GM21717 (cell line): ENCODE measurements around the gene SLC44A1.

Source experiments
- ATAC-seq: cut with Tn5 transposase; IDR thresholded peaks from one replicate; pipeline ENCODE4 v1.9.1; 2021; ENCODE audit warnings: mild to moderate bottlenecking, moderate library complexity; ENCODE audit not compliant: unreplicated experiment

Gene SLC44A1

DNA sequence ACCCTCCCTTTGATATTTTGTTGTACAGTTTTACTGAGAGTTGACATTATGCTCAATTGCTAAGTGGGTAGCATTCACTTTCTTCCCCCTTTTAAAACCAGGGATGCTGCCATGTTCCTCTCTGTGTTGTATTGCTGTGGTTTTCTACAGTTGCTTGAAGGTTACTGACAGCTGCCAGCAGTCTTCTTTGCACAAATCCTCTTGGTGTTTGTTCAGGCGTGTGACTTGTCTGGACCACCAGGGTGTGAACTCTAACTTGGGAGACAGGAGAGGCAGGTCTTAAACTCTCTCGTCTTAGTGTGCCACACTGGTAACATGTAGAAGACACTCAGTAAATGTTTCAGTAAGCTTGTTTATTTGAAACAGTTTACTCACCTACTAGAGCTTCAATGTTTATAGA, 25.1 kb downstream of the SLC44A1 start:
- ATAC-seq, result no peak

DNA sequence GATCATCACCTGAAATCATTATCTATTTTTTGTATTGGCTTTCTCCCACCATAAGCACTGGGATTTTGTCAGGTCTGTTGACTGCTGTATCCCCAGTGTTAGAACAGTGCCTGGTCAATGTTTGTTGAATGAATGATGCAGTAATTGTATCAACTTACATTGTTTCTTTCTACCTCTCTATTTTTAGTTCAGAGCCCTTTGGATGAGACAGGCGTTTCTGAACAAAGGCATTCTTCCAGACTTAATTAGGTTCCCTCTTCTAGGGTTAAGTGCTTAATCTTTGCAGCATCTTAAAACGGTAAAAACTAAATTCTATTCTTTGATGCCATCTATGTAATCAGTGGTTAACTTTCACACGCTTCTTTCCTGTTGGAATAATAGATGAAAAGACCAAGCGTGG, 26.3 kb downstream of the SLC44A1 start:
- no peak for ATAC-seq

DNA sequence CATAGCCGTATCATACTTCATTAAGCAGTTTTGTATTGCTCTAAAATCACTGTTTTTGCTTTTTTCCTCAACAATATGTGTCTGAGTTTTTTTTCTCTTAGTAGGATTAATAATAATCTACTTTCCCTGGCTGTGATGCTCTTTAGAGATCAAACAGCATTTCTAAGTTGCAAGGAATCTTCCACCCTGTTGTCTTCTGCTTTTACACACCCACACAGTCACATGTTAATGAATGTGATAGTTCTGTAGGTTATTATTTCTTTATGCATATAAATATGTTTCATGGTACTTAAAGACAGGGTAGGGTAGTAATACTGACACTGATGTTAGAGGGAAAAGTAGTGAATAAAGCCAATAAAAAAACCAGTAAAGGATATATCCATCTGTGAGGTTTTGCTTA, 29.3 kb downstream of the SLC44A1 start:
- ATAC-seq, result no peak

DNA sequence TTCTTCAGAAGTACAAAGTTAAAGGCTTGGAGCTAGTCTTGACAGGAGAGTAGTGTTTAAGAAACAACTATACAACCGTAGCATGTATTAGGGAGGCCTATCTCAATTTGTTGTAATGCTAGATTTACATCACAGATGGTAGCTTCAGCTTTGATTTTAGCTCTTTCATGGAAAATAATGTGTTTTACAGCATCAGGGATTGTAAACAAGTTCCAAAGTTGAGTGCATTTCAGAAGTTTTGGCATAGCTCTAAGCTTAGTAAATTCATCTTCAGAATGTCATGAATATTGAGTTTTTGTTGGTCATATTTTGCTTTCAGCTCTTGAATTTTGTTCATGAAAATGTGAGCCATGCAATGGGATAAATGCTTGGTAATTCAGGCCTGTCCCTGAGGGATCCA, 30.7 kb downstream of the SLC44A1 start:
- no peak for ATAC-seq

DNA sequence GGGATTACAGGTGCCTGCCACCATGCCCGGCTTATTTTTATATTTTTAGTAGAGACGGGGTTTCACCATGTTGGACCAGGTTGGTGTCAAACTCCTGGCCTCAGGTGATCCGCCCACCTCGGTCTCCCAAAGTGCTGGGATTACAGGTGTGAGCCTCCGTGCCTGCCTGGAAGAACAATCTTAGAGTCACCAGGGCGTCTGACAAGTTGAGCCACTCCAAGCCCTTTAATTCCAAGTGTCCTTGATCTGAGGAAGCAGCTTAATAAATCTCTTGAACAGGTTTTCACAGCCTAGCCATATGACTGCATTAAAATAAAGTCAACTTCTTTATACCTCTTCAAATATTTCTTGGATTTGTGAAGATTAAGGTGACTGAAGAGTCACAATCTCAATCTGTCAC, 31.5 kb downstream of the SLC44A1 start:
- ATAC-seq, result no peak

DNA sequence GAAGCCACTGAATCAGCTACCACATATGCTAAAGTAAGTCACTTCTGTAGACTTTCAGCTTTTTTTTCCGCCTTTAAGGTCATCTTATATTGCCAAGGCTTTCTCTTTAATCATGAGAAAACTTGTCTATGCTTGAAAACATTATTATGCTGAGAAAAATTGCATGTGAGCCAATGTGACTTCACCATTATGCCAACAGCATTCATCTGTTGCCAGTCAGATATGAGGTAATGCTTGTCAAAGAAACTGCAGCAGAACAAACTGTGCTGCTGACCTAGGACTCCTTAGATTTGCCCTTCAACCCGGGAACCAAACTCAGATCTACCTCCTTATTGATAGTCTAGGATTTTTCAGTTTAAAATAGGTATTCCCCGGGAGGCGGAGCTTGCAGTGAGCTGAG, 34.3 kb downstream of the SLC44A1 start:
- ATAC-seq, result no peak

DNA sequence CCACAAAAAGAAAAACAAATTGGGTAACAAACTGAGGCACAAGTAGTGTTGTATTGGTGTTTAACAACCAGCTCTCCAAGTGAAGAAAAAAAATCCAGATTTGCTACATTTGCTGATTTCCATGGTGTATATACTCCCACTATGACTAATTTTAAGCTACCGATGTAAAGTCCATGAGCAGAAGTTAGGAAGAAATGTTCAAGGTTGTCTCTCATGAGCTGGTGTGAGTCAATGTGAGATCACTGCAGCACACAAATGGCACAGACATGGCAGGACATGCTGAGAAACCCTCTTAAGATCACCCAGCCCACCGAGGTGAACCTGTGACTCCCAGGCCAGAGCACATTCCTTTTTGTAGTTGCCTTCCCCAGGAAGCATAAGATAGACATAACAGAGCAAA, 36.2 kb downstream of the SLC44A1 start:
- ATAC-seq, result no peak

DNA sequence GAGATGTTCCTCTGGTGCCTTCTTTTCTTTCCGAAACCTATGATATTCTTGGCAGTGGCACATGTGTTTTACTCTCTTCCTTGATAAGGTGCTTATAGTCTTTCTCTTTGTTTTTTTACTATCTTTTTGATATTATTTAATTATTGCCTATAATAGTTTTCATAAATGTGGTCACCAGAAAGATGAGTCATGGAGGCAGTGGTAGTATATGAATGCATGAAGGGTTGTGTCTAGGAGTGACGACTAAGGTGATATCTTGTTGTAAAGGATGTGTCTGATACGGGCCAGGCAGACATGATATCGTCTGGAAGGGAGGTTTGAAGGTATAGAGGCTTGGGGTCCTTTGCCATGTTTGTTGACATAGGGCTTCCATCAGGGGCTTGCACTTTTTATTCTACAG, 36.8 kb downstream of the SLC44A1 start:
- ATAC-seq, result no peak

DNA sequence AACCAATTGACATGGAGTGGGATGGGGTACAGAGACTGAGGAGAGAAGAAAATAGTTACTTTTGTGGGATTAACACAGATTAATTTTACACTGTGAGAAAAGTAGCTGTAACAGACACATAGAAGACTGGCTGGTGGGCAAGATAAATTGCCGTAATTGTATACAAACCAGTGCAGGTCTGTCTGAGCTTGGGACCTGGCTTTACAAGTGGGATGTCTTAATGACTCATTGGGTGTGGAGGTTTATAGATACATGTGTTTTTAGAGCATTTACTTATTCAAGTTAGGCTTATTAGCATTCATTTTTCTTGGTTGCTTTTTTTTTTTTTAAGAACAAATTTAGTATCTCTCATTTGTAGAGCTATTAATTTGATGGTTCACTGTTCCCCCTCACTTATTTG, 37.5 kb downstream of the SLC44A1 start:
- no peak for ATAC-seq

DNA sequence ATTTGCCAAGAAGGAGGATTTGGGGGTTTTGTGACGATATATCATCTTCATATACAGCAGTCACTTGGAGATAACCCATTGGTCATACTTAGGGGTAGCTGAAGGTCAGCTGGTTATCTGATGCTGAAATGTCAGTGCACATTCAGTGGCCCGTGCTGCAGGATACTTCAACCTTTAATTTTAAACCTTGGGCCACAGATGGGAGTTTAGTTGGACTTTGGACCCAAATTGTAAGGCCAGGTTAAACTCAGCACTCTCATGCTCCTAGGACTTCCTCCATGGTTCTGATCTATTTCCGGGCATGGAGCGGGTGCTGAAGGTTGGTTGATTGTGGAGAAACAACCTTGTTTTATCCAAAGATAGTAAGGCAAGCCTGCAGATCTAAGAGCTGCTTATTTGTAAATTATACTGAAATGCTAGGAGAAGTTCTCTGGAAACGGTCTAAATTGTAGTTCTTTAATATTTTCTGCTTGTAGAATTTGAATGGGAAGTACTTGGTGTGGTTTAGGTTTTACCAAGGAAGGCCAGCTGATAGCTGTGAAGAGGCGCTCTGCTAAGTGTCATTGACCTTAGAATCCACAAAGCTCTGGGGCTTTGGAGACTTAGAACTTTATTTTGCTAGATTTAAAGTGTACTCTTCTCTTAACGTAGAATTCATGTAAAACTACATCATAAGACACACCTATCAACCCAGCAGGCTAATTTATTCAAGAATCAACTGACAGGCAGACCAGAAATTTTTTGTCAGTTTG, 38.6 kb downstream of the SLC44A1 start:
- no peak for ATAC-seq

DNA sequence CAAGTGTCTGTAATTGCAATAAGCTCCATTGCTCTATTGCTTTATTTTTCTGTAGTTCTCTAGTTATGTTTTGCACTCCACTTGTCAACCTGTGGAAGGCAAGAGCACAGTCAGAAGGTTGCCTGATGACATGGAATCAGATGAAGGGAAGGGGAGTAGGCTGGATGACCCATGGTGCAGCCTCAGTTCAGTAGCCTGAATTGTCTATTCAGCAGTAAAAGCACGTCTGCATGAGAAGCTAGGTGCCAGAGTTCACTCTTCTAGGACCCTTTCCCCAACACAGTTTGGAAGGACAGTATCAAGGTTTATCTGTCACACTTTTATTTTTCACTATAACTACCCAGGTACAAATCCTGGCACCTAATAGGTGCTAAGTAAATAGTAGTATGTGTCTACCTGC, 39.3 kb downstream of the SLC44A1 start:
- ATAC-seq, result no peak

DNA sequence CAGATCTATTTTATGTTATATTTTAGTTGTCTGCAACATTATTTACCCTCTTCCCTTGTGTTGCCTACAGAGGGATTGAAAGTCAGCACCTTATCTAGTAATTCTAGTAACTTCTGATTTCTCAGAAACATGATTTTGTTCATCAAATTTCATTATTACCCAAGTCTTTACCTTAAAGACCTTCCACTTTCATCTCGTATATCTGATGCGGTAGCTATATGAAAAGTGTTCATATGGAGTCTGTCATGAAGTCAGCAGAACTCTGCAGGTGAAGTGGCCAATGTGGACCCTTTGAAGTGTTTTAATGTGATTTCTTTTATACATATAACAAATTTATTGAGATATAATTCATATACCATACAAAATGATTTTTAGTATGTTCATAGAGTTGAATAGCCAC, 40.0 kb downstream of the SLC44A1 start:
- ATAC-seq, result no peak

DNA sequence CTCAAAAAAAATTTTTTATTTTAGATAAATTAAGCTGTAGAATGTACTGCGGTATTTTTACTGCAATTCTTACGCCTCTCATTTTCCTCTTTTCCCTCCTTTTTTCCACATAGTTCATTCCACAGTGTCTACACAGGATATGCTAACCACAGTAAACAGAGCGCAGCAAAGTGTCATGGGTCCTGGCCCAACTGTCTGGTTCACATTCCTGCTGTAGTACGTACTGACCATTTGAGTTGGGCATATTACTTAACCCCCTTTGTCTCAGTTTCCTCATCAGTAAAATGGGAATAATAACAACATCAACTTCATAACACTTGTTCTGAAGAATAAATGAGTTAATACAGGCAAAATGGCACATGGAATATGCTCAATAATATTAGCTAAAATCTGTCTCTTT, 41.6 kb downstream of the SLC44A1 start:
- no peak for ATAC-seq

DNA sequence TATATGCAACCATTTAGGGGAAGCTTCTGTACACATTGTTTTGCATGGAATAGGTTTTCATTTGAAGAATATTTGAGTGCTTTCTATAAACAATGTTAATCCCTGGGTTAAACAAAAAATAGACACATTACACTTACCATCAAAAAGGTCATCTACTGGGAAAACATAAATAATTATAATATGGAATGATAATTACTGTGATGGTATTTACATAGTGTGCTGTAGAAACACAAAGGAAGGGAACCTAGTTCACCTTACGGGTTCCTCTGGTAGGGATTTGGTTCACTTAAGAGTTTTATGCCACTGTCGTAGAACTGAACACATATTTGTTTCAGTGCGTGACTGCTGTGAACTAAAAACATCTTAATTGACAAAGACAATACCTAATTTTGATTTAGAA, 44.9 kb downstream of the SLC44A1 start:
- ATAC-seq, result no peak

DNA sequence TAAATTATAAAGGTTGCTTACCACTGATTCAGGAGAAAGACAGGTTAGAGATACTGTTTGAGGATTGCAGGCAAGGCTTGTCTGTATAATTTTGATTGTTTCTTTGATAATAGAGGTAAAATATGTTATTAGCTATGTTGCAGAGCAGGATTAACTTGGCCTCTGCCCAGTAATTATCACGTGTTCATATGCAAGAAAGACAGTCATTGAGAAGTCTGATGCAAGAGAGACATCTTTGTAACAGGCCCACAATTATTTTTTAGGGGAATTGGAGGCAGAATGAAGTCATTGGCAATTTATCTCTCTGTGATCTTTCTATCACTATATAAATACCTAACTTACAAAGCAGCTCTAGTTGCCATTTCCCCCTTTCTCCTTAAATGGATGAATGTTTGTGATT, 46.0 kb downstream of the SLC44A1 start:
- no peak for ATAC-seq

DNA sequence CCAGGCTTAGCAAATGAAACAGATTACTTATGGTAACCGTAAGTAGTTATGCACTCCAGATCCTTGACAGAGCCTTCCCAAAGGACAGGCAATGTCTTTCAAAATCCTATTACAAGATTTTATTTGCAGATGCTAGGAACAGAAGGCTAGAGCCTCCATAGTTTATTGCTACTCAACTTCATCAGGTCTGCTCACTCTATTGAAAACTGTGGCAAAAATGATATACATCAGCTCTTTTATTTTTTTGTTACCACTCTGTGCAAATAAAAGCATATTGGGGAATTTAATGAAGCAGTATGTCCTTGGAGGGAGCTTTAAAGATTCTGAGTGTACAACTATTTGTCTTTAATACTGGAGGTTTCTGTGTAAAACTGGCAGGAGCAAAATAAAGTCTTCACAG, 46.5 kb downstream of the SLC44A1 start:
- ATAC-seq, result no peak

DNA sequence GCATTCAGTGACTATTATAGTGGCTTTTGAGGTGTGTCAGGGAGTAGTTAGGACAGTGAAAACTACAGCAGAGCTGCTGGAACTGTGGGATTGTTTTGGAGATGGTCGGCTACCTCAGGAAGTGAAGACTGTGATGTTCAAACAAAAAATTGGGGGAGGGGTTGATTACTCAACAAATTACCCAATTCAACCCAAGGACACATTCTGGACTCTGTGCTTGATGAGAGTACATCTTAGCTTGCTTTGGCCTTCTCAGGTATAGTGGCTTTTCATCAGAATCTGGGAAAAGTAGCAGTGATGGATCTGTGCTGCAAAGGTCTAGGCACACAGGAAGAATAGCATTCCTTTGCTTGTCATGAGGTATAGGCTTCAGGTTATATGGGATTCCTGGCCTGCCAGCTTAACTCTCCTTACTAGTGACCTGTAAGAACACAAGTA, 47.0 kb downstream of the SLC44A1 start:
- no peak for ATAC-seq

DNA sequence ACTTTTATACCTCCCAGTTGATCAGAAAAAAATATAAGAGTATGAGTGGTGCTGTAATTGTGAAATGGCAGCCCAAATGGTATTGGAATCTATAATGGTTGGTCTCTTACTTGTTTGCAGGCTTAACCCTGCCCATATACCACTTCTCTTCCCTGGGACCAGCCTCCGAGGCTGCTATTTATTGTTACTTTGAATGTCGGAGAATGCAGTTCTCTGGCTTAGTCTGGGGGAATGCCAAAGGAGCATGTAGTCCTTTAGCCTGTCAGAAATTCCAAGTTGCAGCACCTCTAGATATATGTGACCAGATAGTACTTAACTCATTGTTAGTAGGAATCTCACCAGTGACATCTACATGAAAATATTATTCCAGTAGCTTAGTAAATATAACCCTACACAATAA, 47.5 kb downstream of the SLC44A1 start:
- no peak for ATAC-seq

DNA sequence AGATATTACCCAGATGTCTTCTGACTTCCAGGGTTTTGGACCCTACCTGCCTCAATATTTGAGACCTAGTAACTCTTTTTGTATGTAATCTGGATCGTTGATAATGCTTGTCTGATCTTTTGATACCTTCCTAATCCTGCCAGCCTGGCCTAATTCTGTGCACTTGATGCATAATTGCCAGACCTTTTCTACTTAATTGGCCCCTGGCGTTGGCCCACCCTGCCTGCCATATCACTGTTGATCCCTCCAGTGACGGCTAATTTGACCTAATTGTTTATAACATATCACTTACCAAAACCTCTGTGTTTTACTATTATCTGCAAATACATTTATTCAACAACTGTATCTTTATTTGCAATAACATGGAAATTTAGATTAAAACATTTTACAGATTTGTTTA, 49.0 kb downstream of the SLC44A1 start:
- ATAC-seq, result no peak

DNA sequence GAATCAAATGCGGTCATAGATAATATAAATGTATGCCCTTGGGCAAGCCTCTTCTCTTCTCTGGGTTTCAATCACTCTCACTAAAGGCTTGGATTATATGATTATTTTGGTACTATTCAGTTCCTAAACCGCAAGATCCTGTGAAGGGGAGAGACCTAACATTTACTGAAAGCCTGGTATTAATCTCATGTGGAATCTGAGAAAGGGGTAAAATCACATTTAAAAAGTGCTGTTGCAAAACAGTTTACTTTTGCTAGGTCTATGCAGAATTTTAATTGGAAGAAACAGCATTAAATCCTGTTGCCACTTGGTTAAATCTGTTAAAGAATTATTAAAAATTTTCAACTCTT, 50.7 kb downstream of the SLC44A1 start:
- no peak for ATAC-seq

DNA sequence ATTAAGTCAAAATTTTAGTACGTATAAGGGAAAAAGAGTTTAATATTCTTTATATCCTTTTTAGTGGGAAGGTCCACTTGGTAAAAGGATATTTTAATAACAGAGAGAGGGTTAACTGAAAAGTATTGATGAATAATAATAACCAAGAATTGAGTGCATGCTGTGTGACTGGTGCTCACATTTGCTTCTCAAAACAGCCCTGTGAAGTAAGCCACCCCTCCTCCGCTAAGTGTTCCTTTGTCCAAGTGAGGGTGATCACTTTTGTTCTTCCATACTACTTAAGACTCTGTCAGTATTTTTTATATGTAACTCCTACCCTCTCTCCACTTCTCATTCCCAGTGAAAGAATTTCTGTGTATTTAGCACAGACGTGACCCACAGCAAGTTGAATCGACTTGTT, 51.5 kb downstream of the SLC44A1 start:
- no peak for ATAC-seq

DNA sequence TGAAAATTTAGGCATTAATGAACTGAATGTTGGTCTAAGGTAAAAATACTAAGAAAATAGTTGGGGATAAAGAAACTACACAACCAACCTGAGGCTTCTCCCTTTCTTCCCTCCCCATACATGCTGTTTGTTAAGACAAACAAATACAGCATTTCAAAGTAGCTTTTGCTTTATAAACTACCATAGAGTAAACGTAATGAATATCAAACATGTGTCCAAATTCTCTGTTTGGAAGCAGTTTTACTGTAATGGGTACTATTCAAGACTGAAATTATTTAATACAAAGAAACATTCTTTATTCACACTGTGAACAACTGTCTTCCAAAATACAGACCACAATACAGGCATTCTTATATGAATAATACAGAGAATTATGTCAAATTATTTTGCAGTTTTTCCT, 52.0 kb downstream of the SLC44A1 start:
- ATAC-seq, result no peak

DNA sequence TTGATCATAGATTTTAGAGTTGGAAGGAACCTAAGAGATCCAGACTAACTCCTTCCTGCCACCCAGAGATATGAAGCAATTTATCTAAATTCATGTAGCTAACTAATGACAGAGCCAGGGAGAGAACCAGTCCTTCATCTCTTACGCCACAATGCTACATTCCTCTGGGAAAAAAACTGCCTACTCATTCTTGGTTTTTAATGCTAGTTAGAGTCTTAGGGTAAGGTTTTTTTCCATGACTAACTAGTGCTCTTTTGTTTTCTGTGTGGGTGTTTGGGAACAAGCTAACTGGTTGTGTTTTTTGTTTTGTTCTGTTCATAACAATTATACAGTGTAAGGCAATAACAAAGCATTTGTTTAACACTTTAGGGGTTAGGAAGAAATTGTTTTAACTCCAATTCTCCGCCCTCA, 52.4 kb downstream of the SLC44A1 start:
- ATAC-seq, result no peak
